Prostate gland (tissue), 2 donors: ENCODE results near the gene LRFN4. TPM values are rescaled to one million over a fixed set of nuclear protein-coding genes. Genes with fewer than 3 reads are reported as not detected.

Source experiments
- DNase-seq: peaks from one replicate; pipeline ENCODE4 v3.0.0-alpha.2; 2019; ENCODE audit warnings: low spot score
- H3K27ac ChIP-seq, 2 donors: fragments of 200-600 bp; sonication (generic); 2 replicates each; pipeline ENCODE4 v1.5.1; 2017 to 2019
- H3K27me3 ChIP-seq: fragments of 200-600 bp; sonication (generic); replicated peaks from 2 replicates; pipeline ENCODE4 v1.5.1; 2019; ENCODE audit not compliant: insufficient read depth
- H3K36me3 ChIP-seq, 2 donors: fragments of 200-600 bp; sonication (generic); 1 replicate in 1 of 2; 2 replicates in 1 of 2; pipeline versions ENCODE4 v1.5.1 to v1.8.1; 2017 to 2019
- H3K4me1 ChIP-seq: fragments of 200-600 bp; sonication (generic); replicated peaks from 2 replicates; pipeline ENCODE4 v1.5.1; 2019
- H3K4me3 ChIP-seq, 2 donors: fragments of 200-600 bp; sonication (generic); 2 replicates each; pipeline ENCODE4 v1.5.1; 2017 to 2019
- H3K9me3 ChIP-seq: fragments of 200-600 bp; sonication (generic); 2 replicates; pipeline ENCODE4 v1.5.1; 2017
- POLR2A ChIP-seq: fragments of 450-650 bp; IDR thresholded peaks from one replicate; pipeline ENCODE4 v1.6.1; 2016; ENCODE audit warnings: antibody characterized with exemption, mild to moderate bottlenecking
- POLR2AphosphoS5 ChIP-seq: sonication (generic); formaldehyde crosslinking; IDR thresholded peaks from one replicate; pipeline ENCODE4 v1.6.1; 2017; ENCODE audit warnings: antibody characterized with exemption
- WGBS: methylation state at CpG from one replicate; pipeline ENCODE4 v1.1.5; 2018; 5-methylcytosine and 5-hydroxymethylcytosine counted together
- intact Hi-C: fragments of 100-400 bp; cut with DNase I; formaldehyde crosslinking; loops from one replicate; pipeline ENCODE4 v1.14.2; 2022
- total RNA-seq, 2 donors: library from RNA; depleted of rRNA; stranded (reverse); fragments of >200 nt; gene quantifications; one replicate each; pipeline ENCODE4 v1.1.0, GENCODE V29; 2016
- TF ChIP-seq, protein P1 (sequence below), 4 experiments: fragments of 200-600 bp in 2 of 4; fragments of 450-650 bp in 2 of 4; sonication (generic) in 2 of 4; IDR thresholded peaks; 1 replicate in 3 of 4; 2 replicates in 1 of 4; pipeline ENCODE4 v1.5.1; 2016 to 2019; ENCODE audit warnings: antibody characterized with exemption in 4 of 4, mild to moderate bottlenecking in 2 of 4, moderate library complexity in 2 of 4

Gene LRFN4
- total RNA-seq, 2 donors from 2014 or later, result 6.6 to 17.3 TPM

DNA sequence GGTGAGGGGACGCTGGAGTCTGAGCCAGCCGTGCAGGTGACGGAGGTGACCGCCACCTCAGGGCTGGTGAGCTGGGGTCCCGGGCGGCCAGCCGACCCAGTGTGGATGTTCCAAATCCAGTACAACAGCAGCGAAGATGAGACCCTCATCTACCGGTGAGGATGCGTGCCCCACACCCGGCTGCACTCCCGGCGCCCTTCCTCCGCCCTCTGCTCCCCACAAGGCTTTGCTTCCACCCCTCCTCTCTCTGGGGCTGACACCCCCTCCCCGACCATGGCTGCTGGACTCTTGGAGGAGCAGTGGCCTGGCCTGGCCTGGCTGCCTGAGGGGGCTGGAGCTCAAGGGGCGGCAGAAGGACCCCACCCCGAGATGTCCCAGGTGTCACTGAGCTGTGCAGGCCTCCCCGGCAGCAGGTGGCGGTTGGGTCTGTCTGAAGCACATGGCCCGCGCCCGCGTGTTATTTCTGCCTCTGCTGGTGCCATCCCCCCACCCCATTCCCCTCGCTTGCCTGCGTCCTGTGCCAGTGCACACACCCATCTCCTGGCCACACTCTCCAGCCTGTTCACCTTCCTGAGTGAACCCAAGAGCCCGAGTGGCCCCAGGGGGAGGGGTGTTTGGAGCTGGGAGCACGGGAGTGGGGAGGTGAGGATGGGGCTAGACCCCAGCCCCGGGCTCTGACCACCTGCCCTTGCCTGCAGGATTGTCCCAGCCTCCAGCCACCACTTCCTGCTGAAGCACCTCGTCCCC lies 2.2 kb downstream of the LRFN4 start:
- Histone ChIP-seq H3K4me1 (no peaks in the 10 kb centered on the region), H3K27me3 (no peaks in the 10 kb centered on the region), H3K27ac (no peak overlapping the region), H3K9me3 (no peaks in the 10 kb centered on the region), H3K36me3 (no peaks in the 10 kb centered on the region), H3K4me3 (no peak overlapping the region)
- TF ChIP-seq POLR2A, result no peak
- TF ChIP-seq, protein P1, sequence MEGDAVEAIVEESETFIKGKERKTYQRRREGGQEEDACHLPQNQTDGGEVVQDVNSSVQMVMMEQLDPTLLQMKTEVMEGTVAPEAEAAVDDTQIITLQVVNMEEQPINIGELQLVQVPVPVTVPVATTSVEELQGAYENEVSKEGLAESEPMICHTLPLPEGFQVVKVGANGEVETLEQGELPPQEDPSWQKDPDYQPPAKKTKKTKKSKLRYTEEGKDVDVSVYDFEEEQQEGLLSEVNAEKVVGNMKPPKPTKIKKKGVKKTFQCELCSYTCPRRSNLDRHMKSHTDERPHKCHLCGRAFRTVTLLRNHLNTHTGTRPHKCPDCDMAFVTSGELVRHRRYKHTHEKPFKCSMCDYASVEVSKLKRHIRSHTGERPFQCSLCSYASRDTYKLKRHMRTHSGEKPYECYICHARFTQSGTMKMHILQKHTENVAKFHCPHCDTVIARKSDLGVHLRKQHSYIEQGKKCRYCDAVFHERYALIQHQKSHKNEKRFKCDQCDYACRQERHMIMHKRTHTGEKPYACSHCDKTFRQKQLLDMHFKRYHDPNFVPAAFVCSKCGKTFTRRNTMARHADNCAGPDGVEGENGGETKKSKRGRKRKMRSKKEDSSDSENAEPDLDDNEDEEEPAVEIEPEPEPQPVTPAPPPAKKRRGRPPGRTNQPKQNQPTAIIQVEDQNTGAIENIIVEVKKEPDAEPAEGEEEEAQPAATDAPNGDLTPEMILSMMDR (IDR thresholded peaks at IDR 0.05), result no peak
- TF ChIP-seq POLR2AphosphoS5, result no peak
- no peak for DNase-seq
- intact Hi-C loops, result loop anchor here (5.0 kb wide), 1 partner anchor 103 kb away; no protein-coding TSS in a partner anchor
- WGBS, result 86% methylated on average over 29 of the region's 29 CpGs

DNA sequence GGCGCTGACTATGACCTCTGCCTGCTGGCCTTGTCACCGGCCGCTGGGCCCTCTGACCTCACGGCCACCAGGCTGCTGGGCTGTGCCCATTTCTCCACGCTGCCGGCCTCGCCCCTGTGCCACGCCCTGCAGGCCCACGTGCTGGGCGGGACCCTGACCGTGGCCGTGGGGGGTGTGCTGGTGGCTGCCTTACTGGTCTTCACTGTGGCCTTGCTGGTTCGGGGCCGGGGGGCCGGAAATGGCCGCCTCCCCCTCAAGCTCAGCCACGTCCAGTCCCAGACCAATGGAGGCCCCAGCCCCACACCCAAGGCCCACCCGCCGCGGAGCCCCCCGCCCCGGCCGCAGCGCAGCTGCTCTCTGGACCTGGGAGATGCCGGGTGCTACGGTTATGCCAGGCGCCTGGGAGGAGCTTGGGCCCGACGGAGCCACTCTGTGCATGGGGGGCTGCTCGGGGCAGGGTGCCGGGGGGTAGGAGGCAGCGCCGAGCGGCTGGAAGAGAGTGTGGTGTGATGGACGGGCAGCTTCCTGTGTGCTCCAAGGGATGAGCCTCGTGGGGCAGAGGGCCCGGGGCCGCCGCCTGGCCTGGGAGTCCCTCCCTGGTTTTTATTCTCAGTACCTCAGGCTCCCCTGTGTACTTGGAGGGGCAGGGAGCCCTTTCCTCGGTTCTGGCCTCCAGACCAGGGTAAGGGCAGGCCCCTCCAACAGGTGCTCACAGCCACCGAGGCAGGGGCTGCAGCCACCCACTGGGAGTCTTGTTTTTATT lies 3.0 kb downstream of the LRFN4 start:
- intact Hi-C loops, result loop anchor here (5.0 kb wide), 1 partner anchor 102 kb away; no protein-coding TSS in a partner anchor
- H3K27me3 ChIP-seq, result no peaks in the 10 kb centered on the region
- no peaks in the 10 kb centered on the region for H3K36me3 ChIP-seq
- TF ChIP-seq, protein P1 (IDR thresholded peaks at IDR 0.05), result no peak
- no peak for TF ChIP-seq POLR2AphosphoS5
- TF ChIP-seq POLR2A, result no peak
- no peaks in the 10 kb centered on the region for H3K4me1 ChIP-seq
- no peak for DNase-seq
- 90% methylated on average over 33 of the region's 41 CpGs for WGBS
- H3K4me3 ChIP-seq, result no peak overlapping the region
- H3K9me3 ChIP-seq, result no peaks in the 10 kb centered on the region
- H3K27ac ChIP-seq, result no peak overlapping the region

DNA sequence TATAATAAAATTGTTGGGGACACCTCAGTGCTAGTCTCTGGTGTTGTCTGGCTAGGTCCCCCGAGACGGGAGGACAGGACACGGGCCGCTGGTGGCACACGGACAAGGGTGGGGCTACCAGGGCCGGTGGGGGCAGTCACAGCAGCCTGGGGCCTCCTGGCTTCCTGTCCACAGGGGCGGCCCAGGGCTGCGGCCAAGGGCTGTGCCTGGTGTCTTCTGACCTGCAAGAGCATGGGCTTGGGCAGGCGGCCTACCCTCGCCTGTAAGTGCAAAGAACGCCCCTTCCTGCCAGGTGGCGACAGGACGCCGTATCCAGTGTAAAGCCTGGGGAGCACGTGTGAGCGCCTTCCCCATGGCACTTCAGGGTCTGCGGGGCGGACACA lies 3.6 kb downstream of the LRFN4 start:
- TF ChIP-seq, protein P1 (IDR thresholded peaks at IDR 0.05), result no peak
- no peak for TF ChIP-seq POLR2AphosphoS5
- no peak for TF ChIP-seq POLR2A
- H3K36me3 ChIP-seq, result no peaks in the 10 kb centered on the region
- WGBS, result 80% methylated on average over 14 of the region's 18 CpGs
- no peak for DNase-seq
- no peaks in the 10 kb centered on the region for H3K4me1 ChIP-seq
- H3K9me3 ChIP-seq, result no peaks in the 10 kb centered on the region
- intact Hi-C loops, result no loop called here
- H3K27me3 ChIP-seq, result no peaks in the 10 kb centered on the region
- H3K4me3 ChIP-seq, result no peak overlapping the region
- H3K27ac ChIP-seq, result no peak overlapping the region

DNA sequence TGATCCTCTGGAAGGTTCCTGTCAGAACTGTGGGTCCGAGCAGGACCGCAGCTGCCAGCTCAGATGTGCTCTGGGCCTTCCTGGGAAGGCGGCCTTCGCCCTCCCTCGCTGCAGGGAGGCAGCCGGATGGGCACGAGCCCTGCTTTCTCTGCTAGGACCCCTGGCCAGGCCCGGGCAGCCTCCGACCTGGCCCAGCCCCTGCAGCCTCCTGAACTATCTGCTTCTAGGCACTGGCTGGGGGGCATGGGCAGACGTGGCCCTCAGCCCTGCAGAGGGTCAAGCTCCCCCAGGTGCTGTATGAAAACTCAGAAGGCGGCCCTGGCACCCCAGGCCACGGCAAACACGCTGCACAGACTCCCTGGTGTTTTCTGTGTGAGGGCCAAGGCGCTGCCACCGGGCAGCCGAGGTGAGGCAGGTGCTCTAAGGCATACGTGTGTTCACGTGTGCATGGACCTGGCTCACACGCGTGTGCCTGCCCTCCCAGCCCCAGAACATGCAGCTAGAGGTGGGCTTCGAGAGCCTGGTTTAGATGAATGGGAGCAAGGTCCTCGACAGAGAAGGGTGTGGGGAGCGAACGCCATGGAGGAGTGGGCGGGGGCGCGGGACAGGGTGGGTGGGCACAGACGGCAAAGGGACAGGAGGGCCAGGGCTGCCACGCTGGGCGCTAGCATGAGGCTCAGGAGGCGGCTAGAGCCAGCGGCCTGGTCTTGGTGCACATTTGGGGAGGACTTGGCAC lies 4.3 kb downstream of the LRFN4 start:
- 91% methylated on average over 32 of the region's 32 CpGs for WGBS
- TF ChIP-seq POLR2AphosphoS5, result no peak
- TF ChIP-seq, protein P1 (IDR thresholded peaks at IDR 0.05), result no peak
- no peak for TF ChIP-seq POLR2A

More for the DNA sequence above, 4.3 kb downstream of the LRFN4 start:
- H3K27me3 ChIP-seq, result no peaks in the 10 kb centered on the region
- H3K27ac ChIP-seq, result no peak overlapping the region
- H3K4me1 ChIP-seq, result no peaks in the 10 kb centered on the region
- no peak for DNase-seq
- intact Hi-C loops, result no loop called here
- no peak overlapping the region for H3K4me3 ChIP-seq
- H3K36me3 ChIP-seq, result no peaks in the 10 kb centered on the region
- no peaks in the 10 kb centered on the region for H3K9me3 ChIP-seq
